Loucy (cell line): ENCODE data around the gene PRKAG3.

ENCODE experiments used
- CTCF ChIP-seq: fragments of 200-600 bp; sonication (generic); conservative IDR thresholded peaks from 2 replicates; pipeline ENCODE4 v1.5.1; 2014; ENCODE audit warnings: mild to moderate bottlenecking, antibody characterized with exemption, low read length
- EZH2phosphoT487 ChIP-seq: fragments of 200-600 bp; IDR thresholded peaks from 2 replicates; pipeline ENCODE4 v1.6.1; 2018; ENCODE audit warnings: antibody characterized with exemption, mild to moderate bottlenecking, moderate library complexity, borderline replicate concordance

GRCh38 chr2:218809515-218809914, 22.1 kb downstream of the PRKAG3 start:
- TF ChIP-seq CTCF (no peak), EZH2phosphoT487 (no peak)
